GM19455 (cell line): Measurements from ENCODE around the gene SLC25A30.
"Not testable (repeated sequence)": the region's sequence is repeated elsewhere in the genome, so short reads cannot be mapped to it uniquely, and the experiment has no call there.

Experiments used
- ATAC-seq: cut with Tn5 transposase; IDR thresholded peaks from one replicate; pipeline ENCODE4 v1.9.1; 2021; ENCODE audit not compliant: unreplicated experiment

The SLC25A30 gene

GRCh38 chr13:45368571-45368970, 49.6 kb downstream of the SLC25A30 start:
- ATAC-seq = no peak

- ATAC-seq = no peak
Measured at GRCh38 chr13:45368005-45368404, 50.2 kb downstream of the SLC25A30 start.

GRCh38 chr13:45367358-45367757, 50.8 kb downstream of the SLC25A30 start:
- ATAC-seq = peak; percentile 88

- ATAC-seq = no peak
Measured at GRCh38 chr13:45365558-45365885, 52.7 kb downstream of the SLC25A30 start.

GRCh38 chr13:45364876-45365557, 53.2 kb downstream of the SLC25A30 start:
- ATAC-seq = no peak

GRCh38 chr13:45362939-45363338, 55.2 kb downstream of the SLC25A30 start:
- ATAC-seq = no peak

GRCh38 chr13:45361596-45362206, 56.5 kb downstream of the SLC25A30 start:
- no peak for ATAC-seq

GRCh38 chr13:45356966-45357672, 61.1 kb downstream of the SLC25A30 start:
- ATAC-seq = no peak

GRCh38 chr13:45353895-45354294, 64.3 kb downstream of the SLC25A30 start:
- no peak for ATAC-seq

- no peak for ATAC-seq
Measured at GRCh38 chr13:45352031-45352430, 66.1 kb downstream of the SLC25A30 start.

GRCh38 chr13:45350152-45350551, 68.0 kb downstream of the SLC25A30 start:
- ATAC-seq = no peak

GRCh38 chr13:45349438-45349837, 68.7 kb downstream of the SLC25A30 start:
- no peak for ATAC-seq

- not testable (repeated sequence) for ATAC-seq
Measured at GRCh38 chr13:45344064-45344463, 74.1 kb downstream of the SLC25A30 start.
